EL (cell line): Measurements from ENCODE around the gene PCIF1.
A peak's percentile ranks its signal among the peaks of the same experiment; 100 is the strongest.

Source experiments
- DNase-seq: peaks from one replicate; pipeline ENCODE4 v3.0.0-alpha.2; 2016

Gene PCIF1

GRCh38 chr20:45904583-45905504, 29.6 kb upstream of the PCIF1 start:
- DNase-seq, result no peak

- peak; percentile 96 for DNase-seq
Measured at GRCh38 chr20:45905505-45906079, 28.9 kb upstream of the PCIF1 start.

- no peak for DNase-seq
Measured at GRCh38 chr20:45907219-45907948, 27.1 kb upstream of the PCIF1 start.

- no peak for DNase-seq
Measured at GRCh38 chr20:45908084-45908483, 26.4 kb upstream of the PCIF1 start.

GRCh38 chr20:45909336-45909808, 25.1 kb upstream of the PCIF1 start:
- no peak for DNase-seq

- DNase-seq, result no peak
Measured at GRCh38 chr20:45909817-45910669, 24.4 kb upstream of the PCIF1 start.

GRCh38 chr20:45910670-45911485, 23.6 kb upstream of the PCIF1 start:
- DNase-seq, result peak; percentile 100

GRCh38 chr20:45911486-45912343, 22.8 kb upstream of the PCIF1 start, which contains the start of gene PLTP:
TSS of gene PLTP (minus strand) at chr20:45912155. CDS start at chr20:45911452, 703 bp downstream.
- peak; percentile 69 for DNase-seq

- DNase-seq, result no peak
Measured at GRCh38 chr20:45912344-45912682, 22.2 kb upstream of the PCIF1 start.

- no peak for DNase-seq
Measured at GRCh38 chr20:45913116-45913515, 21.4 kb upstream of the PCIF1 start.

GRCh38 chr20:45917790-45918141, 16.7 kb upstream of the PCIF1 start:
- no peak for DNase-seq

GRCh38 chr20:45918182-45918737, 16.2 kb upstream of the PCIF1 start:
- no peak for DNase-seq

- DNase-seq, result no peak
Measured at GRCh38 chr20:45918779-45919537, 15.5 kb upstream of the PCIF1 start.

GRCh38 chr20:45919542-45920399, 14.7 kb upstream of the PCIF1 start:
- DNase-seq, result peak; percentile 33

- no peak for DNase-seq
Measured at GRCh38 chr20:45920462-45921336, 13.8 kb upstream of the PCIF1 start.

GRCh38 chr20:45921337-45922189, 12.9 kb upstream of the PCIF1 start:
- no peak for DNase-seq
